SK-N-SH (cell line): ENCODE results near the gene LEFTY1. TPM values are rescaled to one million over a fixed set of nuclear protein-coding genes. Genes with fewer than 3 reads are reported as not detected.

Experiments used
- CTCF ChIA-PET: fragments of 300-600, 350-600 bp; formaldehyde crosslinking; extraction: SDS; loops from one replicate; lab custom pipeline; 2021; lab: Yijun Ruan, JAX
- POLR2A ChIA-PET: fragments of 350-600 bp; sonication (Branson Sonifier 250); formaldehyde crosslinking; extraction: SDS; loops from one replicate; lab custom pipeline; 2020; ENCODE audit warnings: antibody characterized with exemption, inconsistent platforms; lab: Yijun Ruan, JAX
- DNase-seq: peaks from one replicate; pipeline ENCODE4 v3.0.0; 2012
- H2AFZ ChIP-seq: fragments of 200-600 bp; sonication (generic); 2 replicates; pipeline ENCODE4 v1.8.1; 2016; ENCODE audit warnings: antibody characterized with exemption, mild to moderate bottlenecking, low read depth
- H3F3A ChIP-seq: fragments of 200-600 bp; sonication (generic); replicated peaks from 2 replicates; pipeline ENCODE3; 2016; ENCODE audit warnings: antibody characterized with exemption, mild to moderate bottlenecking; ENCODE audit not compliant: insufficient read depth
- H3K27ac ChIP-seq, 2 experiments: fragments of 200-500 bp in 1 of 2; fragments of 200-600 bp in 1 of 2; sonication (Bioruptor generic) in 1 of 2; sonication (generic), shearing (Covaris generic) in 1 of 2; 2 replicates each; pipeline versions ENCODE4 v1.5.1 to v1.6.1; 2014 to 2016; ENCODE audit warnings: low read depth in 2 of 2, inconsistent platforms in 1 of 2, low read length in 1 of 2, mild to moderate bottlenecking in 1 of 2, mixed read lengths in 1 of 2
- H3K27me3 ChIP-seq: fragments of 200-600 bp; sonication (generic), shearing (Covaris generic); 2 replicates; pipeline ENCODE4 v1.6.1; 2016; ENCODE audit warnings: mixed run types; ENCODE audit not compliant: insufficient read depth
- H3K36me3 ChIP-seq, 2 experiments: fragments of 200-500 bp in 1 of 2; fragments of 200-600 bp in 1 of 2; sonication (Bioruptor generic) in 1 of 2; sonication (generic) in 1 of 2; replicated peaks in 1 of 2; 2 replicates each; pipeline versions ENCODE3 to v1.5.1; 2014 to 2016; ENCODE audit warnings: low read length in 1 of 2, mild to moderate bottlenecking in 1 of 2; ENCODE audit not compliant: insufficient read depth in 2 of 2, control insufficient read depth in 1 of 2
- H3K4me1 ChIP-seq, 2 experiments: fragments of 200-500 bp in 1 of 2; fragments of 200-600 bp in 1 of 2; sonication (Bioruptor generic) in 1 of 2; sonication (generic), shearing (Covaris generic) in 1 of 2; 2 replicates each; pipeline versions ENCODE4 v1.5.1 to v1.6.1; 2014 to 2016; ENCODE audit warnings: low read depth in 1 of 2, low read length in 1 of 2, mixed run types in 1 of 2; ENCODE audit not compliant: insufficient read depth in 2 of 2, control insufficient read depth in 1 of 2
- H3K4me2 ChIP-seq: fragments of 200-600 bp; sonication (generic), shearing (Covaris generic); 2 replicates; pipeline ENCODE4 v1.6.1; 2017; ENCODE audit warnings: mixed run types
- H3K4me3 ChIP-seq, 2 experiments: fragments of 200-500 bp in 1 of 2; fragments of 200-600 bp in 1 of 2; sonication (Bioruptor generic) in 1 of 2; sonication (generic), shearing (Covaris generic) in 1 of 2; 2 replicates each; pipeline versions ENCODE4 v1.5.1 to v1.8.1; 2014 to 2016; ENCODE audit warnings: low read depth in 2 of 2, inconsistent platforms in 1 of 2, low read length in 1 of 2, mild to moderate bottlenecking in 1 of 2, mixed read lengths in 1 of 2, moderate library complexity in 1 of 2
- H3K79me2 ChIP-seq: fragments of 200-600 bp; sonication (generic); 2 replicates; pipeline ENCODE4 v1.8.1; 2017; ENCODE audit warnings: mild to moderate bottlenecking; ENCODE audit not compliant: insufficient read depth
- H3K9ac ChIP-seq: fragments of 200-600 bp; sonication (generic); 2 replicates; pipeline ENCODE4 v1.6.1; 2017; ENCODE audit warnings: mixed run types
- H3K9me2 ChIP-seq: fragments of 200-600 bp; sonication (generic); 2 replicates; pipeline ENCODE4 v1.6.1; 2017; ENCODE audit warnings: mixed run types
- H3K9me3 ChIP-seq: fragments of 200-600 bp; sonication (generic); 2 replicates; pipeline ENCODE4 v1.6.1; 2017; ENCODE audit warnings: mixed run types, mild to moderate bottlenecking, moderate library complexity
- H4K20me1 ChIP-seq: fragments of 200-600 bp; sonication (generic); 2 replicates; pipeline ENCODE4 v1.6.1; 2017; ENCODE audit warnings: mild to moderate bottlenecking, mixed run types; ENCODE audit not compliant: insufficient read depth
- CHD2 ChIP-seq: fragments of 150-350 bp; IDR thresholded peaks from 2 replicates; pipeline ENCODE4 v1.6.1; 2018; ENCODE audit warnings: low read length; ENCODE audit not compliant: partially characterized antibody
- ELF1 ChIP-seq: IDR thresholded peaks from 2 replicates; pipeline ENCODE4 v1.4.0; 2012
- EP300 ChIP-seq, 2 experiments: IDR thresholded peaks; 2 replicates each; pipeline versions ENCODE4 v1.4.0 to v1.6.1; 2012; ENCODE audit warnings: borderline replicate concordance in 1 of 2, low read depth in 1 of 2, low read length in 1 of 2
- GABPA ChIP-seq: IDR thresholded peaks from 2 replicates; pipeline ENCODE4 v1.4.0; 2012; ENCODE audit warnings: low read depth, mild to moderate bottlenecking
- GATA2 ChIP-seq: sonication (generic); formaldehyde crosslinking; IDR thresholded peaks from 2 replicates; pipeline ENCODE4 v1.5.0; 2020; ENCODE audit warnings: mild to moderate bottlenecking, missing genetic modification reagents
- JUND ChIP-seq: IDR thresholded peaks from 2 replicates; pipeline ENCODE4 v1.4.0; 2012
- MEF2A ChIP-seq: IDR thresholded peaks from 2 replicates; pipeline ENCODE4 v1.4.0; 2012; ENCODE audit warnings: low read depth, borderline replicate concordance
- NRF1 ChIP-seq: IDR thresholded peaks from 2 replicates; pipeline ENCODE4 v1.6.1; 2012; ENCODE audit warnings: low read depth, mild to moderate bottlenecking, low read length
- POLR2AphosphoS5 ChIP-seq: IDR thresholded peaks from 2 replicates; pipeline ENCODE4 v1.6.1; 2012; ENCODE audit warnings: low read depth, low read length
- TAF1 ChIP-seq: IDR thresholded peaks from 2 replicates; pipeline ENCODE4 v1.6.1; 2012; ENCODE audit warnings: low read depth, mild to moderate bottlenecking, low read length, moderate library complexity, borderline replicate concordance
- YY1 ChIP-seq: IDR thresholded peaks from 2 replicates; pipeline ENCODE4 v1.4.0; 2012; ENCODE audit warnings: low read depth, mild to moderate bottlenecking
- WGBS: methylation state at CpG from one replicate; pipeline ENCODE4 v1.1.6; 2017; ENCODE audit warnings: low lambda C conversion rate; 5-methylcytosine and 5-hydroxymethylcytosine counted together
- polyA plus RNA-seq, 3 experiments: library from polyadenylated mRNA; depleted of rRNA; stranded (reverse); fragments of >200 nt; gene quantifications; 2 replicates each; pipeline ENCODE4 v1.2.3, GENCODE V29; 2012
- TF ChIP-seq, protein P1 (sequence below): IDR thresholded peaks from 2 replicates; pipeline ENCODE4; 2012
- TF ChIP-seq, protein P2 (sequence below): IDR thresholded peaks from 2 replicates; pipeline ENCODE4 v1.4.0; 2012; ENCODE audit warnings: low read depth
- TF ChIP-seq, protein P3 (sequence below): IDR thresholded peaks from 2 replicates; pipeline ENCODE4 v1.4.0; 2012; ENCODE audit warnings: low read depth, borderline replicate concordance
- TF ChIP-seq, protein P4 (sequence below): fragments of 150-350 bp; IDR thresholded peaks from 2 replicates; pipeline ENCODE4 v1.6.1; 2016; ENCODE audit warnings: mild to moderate bottlenecking, low read depth, low read length
- TF ChIP-seq, protein P5 (sequence below): fragments of 150-350 bp; IDR thresholded peaks from 2 replicates; pipeline ENCODE4 v1.6.1; 2017; ENCODE audit warnings: antibody characterized with exemption, low read length, low read depth, borderline replicate concordance
- TF ChIP-seq, protein P6 (sequence below): IDR thresholded peaks from 2 replicates; pipeline ENCODE4 v1.4.0; 2012; ENCODE audit warnings: low read depth, borderline replicate concordance

The LEFTY1 gene
- polyA plus RNA-seq, 1 of the 3 experiments (the other 2 are of a cell fraction) = 0.07 TPM

DNA sequence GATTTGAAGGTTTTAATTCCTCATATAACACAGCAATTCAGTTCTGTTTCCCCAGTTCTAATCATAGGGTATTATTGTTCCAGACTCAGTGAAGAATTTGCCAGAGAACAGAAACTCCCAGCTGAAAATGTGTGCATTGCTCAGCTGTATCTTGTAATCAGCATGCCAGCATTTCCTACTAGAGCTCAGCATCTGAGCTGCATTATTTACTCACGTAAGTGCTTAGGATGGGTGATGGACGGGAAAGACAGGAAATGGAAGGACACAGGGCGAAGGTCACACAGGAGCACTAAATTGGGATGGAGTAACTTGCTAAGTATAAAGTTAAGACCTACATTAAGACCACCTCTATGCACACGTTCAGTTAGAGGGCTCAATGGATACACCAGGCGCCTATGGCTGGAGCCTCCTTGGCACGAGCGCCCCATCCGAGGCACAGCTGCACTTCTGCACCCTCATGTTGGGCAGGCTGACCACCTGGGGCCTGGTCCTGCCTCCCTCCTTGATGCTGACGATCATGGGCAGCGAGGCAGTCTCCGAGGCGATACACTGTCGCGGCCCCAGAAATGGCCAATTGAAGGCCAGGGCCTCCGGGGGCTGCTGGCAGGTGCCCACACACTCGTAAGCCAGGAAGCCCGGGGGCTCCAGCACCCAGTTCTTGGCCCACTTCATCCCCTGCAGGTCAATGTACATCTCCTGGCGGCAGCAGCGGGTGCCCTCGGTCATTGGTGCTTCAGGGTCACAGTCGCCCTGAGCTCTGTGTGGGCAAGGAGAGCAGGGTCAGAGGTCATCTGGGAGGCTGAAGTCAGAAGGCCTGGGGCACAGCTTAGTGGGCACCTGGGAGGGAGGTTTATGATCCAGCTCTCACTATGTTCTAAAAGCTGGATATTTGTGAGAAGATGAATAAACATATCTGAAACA, 48.4 kb upstream of the LEFTY1 start:
- ChIA-PET POLR2A (no interaction called here), CTCF (interaction anchor here (0.6 to 2.7 kb wide), 6 partner anchors 24 to 463 kb away, joined by 3 to 12 read pairs (median 4); no protein-coding TSS in a partner anchor)
- Histone ChIP-seq H3K9me2 (no peaks in the 10 kb centered on the region), H3F3A (no peaks in the 10 kb centered on the region), H3K9me3 (no peaks in the 10 kb centered on the region), H3K4me3 (no peak overlapping the region), H3K4me1 (peaks cover 0 to 19% of the 10 kb centered on the region in 2 experiments; a peak in 1 of 4 replicates), H3K27ac (no peak overlapping the region), H4K20me1 (no peaks in the 10 kb centered on the region), H3K4me2 (no peak overlapping the region), H3K79me2 (no peaks in the 10 kb centered on the region), H3K36me3 (no peaks in the 10 kb centered on the region), H3K27me3 (no peaks in the 10 kb centered on the region), H3K9ac (no peak overlapping the region), H2AFZ (no peak overlapping the region)
- 93% methylated on average over 17 of the region's 21 CpGs for WGBS
- DNase-seq = no peak
- TF ChIP-seq POLR2AphosphoS5 = no peak
- TF ChIP-seq, protein P1, sequence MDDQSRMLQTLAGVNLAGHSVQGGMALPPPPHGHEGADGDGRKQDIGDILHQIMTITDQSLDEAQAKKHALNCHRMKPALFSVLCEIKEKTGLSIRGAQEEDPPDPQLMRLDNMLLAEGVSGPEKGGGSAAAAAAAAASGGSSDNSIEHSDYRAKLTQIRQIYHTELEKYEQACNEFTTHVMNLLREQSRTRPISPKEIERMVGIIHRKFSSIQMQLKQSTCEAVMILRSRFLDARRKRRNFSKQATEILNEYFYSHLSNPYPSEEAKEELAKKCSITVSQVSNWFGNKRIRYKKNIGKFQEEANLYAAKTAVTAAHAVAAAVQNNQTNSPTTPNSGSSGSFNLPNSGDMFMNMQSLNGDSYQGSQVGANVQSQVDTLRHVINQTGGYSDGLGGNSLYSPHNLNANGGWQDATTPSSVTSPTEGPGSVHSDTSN = no peak
- no peak for TF ChIP-seq CHD2
- TF ChIP-seq NRF1 = no peak
- no peak for TF ChIP-seq TAF1
- no peak for TF ChIP-seq EP300 (IDR thresholded peaks at IDR 0.05; ENCODE audit: borderline replicate concordance in 1 of 2, low read depth in 1 of 2, low read length in 1 of 2)
- TF ChIP-seq, protein P2, sequence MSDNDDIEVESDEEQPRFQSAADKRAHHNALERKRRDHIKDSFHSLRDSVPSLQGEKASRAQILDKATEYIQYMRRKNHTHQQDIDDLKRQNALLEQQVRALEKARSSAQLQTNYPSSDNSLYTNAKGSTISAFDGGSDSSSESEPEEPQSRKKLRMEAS = no peak
- TF ChIP-seq ELF1 = no peak
- TF ChIP-seq, protein P3, sequence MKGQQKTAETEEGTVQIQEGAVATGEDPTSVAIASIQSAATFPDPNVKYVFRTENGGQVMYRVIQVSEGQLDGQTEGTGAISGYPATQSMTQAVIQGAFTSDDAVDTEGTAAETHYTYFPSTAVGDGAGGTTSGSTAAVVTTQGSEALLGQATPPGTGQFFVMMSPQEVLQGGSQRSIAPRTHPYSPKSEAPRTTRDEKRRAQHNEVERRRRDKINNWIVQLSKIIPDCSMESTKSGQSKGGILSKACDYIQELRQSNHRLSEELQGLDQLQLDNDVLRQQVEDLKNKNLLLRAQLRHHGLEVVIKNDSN = no peak
- TF ChIP-seq, protein P4, sequence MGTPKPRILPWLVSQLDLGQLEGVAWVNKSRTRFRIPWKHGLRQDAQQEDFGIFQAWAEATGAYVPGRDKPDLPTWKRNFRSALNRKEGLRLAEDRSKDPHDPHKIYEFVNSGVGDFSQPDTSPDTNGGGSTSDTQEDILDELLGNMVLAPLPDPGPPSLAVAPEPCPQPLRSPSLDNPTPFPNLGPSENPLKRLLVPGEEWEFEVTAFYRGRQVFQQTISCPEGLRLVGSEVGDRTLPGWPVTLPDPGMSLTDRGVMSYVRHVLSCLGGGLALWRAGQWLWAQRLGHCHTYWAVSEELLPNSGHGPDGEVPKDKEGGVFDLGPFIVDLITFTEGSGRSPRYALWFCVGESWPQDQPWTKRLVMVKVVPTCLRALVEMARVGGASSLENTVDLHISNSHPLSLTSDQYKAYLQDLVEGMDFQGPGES = no peak

DNA sequence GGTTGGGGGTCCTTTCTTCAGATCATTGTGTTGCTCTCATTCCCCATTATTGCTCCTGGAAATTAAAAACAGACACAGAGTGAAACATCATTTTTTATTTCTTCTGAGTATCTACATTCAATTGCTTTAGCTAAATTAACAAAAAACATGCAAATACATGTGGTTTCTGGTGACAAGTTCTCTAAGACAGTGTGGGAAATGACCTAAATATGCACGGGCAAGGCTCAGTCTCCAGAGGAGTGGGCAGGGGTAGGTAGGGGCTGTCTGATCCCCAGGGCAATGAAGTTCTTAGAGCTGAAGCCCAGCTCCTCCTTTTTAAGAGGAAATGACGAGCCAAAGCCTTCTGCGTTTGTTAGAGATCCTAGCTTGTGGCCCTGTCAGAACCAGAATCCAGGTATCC, 47.6 kb upstream of the LEFTY1 start:
- no peak overlapping the region for H3K9ac ChIP-seq
- no peaks in the 10 kb centered on the region for H3K9me3 ChIP-seq
- H3K4me2 ChIP-seq = no peak overlapping the region
- no peaks in the 10 kb centered on the region for H4K20me1 ChIP-seq
- no peaks in the 10 kb centered on the region for H3K9me2 ChIP-seq
- H3F3A ChIP-seq = no peaks in the 10 kb centered on the region
- H3K79me2 ChIP-seq = no peaks in the 10 kb centered on the region
- POLR2A ChIA-PET = no interaction called here
- H3K4me1 ChIP-seq = peaks cover 0 to 15% of the 10 kb centered on the region in 2 experiments; a peak in 1 of 4 replicates
- no peaks in the 10 kb centered on the region for H3K27me3 ChIP-seq
- CTCF ChIA-PET = interaction anchor here (0.6 to 2.7 kb wide), 3 partner anchors 25 to 462 kb away, joined by 3 to 12 read pairs (median 3); no protein-coding TSS in a partner anchor
- no peak overlapping the region for H3K4me3 ChIP-seq
- DNase-seq = no peak
- 89% methylated on average over 3 of the region's 3 CpGs for whole genome bisulfite sequencing
- H2AFZ ChIP-seq = no peak overlapping the region
- H3K27ac ChIP-seq = no peak overlapping the region
- no peaks in the 10 kb centered on the region for H3K36me3 ChIP-seq
- no peak for TF ChIP-seq JUND
- TF ChIP-seq, protein P5, sequence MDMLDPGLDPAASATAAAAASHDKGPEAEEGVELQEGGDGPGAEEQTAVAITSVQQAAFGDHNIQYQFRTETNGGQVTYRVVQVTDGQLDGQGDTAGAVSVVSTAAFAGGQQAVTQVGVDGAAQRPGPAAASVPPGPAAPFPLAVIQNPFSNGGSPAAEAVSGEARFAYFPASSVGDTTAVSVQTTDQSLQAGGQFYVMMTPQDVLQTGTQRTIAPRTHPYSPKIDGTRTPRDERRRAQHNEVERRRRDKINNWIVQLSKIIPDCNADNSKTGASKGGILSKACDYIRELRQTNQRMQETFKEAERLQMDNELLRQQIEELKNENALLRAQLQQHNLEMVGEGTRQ = no peak
- TF ChIP-seq, protein P3 = no peak
- no peak for TF ChIP-seq GABPA
- TF ChIP-seq GATA2 = no peak
- no peak for TF ChIP-seq YY1
- TF ChIP-seq, protein P1 = no peak
- TF ChIP-seq POLR2AphosphoS5 = no peak
- no peak for TF ChIP-seq MEF2A
- TF ChIP-seq, protein P6, sequence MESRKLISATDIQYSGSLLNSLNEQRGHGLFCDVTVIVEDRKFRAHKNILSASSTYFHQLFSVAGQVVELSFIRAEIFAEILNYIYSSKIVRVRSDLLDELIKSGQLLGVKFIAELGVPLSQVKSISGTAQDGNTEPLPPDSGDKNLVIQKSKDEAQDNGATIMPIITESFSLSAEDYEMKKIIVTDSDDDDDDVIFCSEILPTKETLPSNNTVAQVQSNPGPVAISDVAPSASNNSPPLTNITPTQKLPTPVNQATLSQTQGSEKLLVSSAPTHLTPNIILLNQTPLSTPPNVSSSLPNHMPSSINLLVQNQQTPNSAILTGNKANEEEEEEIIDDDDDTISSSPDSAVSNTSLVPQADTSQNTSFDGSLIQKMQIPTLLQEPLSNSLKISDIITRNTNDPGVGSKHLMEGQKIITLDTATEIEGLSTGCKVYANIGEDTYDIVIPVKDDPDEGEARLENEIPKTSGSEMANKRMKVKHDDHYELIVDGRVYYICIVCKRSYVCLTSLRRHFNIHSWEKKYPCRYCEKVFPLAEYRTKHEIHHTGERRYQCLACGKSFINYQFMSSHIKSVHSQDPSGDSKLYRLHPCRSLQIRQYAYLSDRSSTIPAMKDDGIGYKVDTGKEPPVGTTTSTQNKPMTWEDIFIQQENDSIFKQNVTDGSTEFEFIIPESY = no peak
